ENCODE results near the gene LPAR1.

Gene LPAR1

DNA sequence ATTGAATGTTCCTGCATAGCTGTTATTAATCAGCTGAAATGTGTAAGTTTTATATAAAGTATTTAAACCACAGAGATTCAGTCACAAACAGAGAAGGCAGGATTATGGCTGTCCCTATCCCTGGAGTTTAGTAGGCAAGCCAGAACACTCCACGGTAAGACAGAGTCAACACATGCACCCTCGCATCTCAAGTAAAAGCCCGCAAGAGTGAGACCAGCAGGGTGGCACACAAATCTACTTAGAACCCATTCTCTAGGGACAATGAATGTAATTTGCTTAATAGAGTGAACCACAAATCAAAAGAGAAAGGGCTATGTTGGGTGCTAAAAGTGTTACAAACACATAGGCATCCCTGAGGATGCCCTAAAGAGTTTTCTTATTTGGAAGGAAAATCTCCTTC, 35.1 kb downstream of the LPAR1 start:
- in situ Hi-C loops (cut with MboI; ENCODE audit: low sequenced_read_pairs) = no loop called here

DNA sequence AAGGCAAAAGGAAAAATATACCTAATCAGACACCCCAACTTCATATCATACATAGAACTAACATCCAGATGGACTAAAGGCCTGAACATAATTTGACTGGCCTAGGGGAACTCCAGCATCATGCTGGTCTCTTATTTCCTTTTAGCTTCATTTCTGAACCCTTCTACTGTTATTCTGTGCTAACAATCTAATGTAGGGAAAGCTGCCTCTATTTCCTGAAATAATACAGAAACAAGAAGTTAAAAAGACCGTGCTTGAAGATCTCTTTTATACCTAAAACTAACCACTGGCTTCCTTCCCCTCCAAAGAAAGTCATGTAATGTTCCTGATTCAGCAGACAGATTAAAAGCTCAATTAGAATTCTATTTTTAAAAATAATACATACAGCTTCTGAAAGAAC, 36.7 kb downstream of the LPAR1 start:
- in situ Hi-C loops (cut with MboI; ENCODE audit: low sequenced_read_pairs) = no loop called here

DNA sequence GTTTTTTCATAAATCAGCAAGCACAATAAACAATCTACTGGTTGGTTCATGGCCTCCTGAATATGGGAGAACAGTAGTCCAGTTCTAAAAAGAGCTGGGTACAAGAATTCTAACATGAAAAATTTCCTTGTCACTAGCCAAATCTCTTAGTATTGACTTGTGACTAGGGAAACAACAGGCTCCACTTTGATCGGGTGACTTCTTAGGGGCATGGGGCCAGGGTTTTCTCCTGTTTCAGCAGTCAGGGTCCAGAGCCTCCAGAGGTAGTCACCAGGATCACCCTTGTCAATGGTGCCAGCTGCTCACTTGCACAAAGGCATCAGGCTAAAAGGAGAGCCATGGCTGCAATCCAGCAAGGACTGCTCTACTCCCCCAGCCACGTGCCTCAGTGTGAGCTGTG, 38.1 kb downstream of the LPAR1 start:
- in situ Hi-C loops (cut with MboI; ENCODE audit: low sequenced_read_pairs) = no loop called here

GRCh38 chr9:110999379-110999778, 38.9 kb downstream of the LPAR1 start:
- in situ Hi-C loops (cut with MboI; ENCODE audit: low sequenced_read_pairs) = no loop called here

DNA sequence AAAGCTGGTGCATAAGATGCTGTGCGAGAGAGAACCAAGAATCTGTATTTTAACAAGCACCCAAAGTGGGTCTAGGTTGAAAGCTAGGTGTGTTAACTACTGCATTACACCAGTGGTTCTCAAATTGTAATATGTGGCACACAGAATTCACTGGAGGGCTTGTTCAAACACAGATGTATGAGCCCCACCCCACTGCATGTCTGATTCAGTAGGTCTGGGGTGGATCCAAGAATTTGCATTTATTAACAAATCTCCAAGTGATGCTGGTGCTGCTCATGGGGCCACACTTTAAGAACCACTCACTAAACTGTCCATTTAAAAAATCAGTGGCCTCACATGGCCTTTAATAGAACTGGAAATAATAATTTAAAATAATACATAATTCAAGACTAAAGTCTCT, 40.4 kb downstream of the LPAR1 start:
- in situ Hi-C loops (cut with MboI; ENCODE audit: low sequenced_read_pairs) = no loop called here

DNA sequence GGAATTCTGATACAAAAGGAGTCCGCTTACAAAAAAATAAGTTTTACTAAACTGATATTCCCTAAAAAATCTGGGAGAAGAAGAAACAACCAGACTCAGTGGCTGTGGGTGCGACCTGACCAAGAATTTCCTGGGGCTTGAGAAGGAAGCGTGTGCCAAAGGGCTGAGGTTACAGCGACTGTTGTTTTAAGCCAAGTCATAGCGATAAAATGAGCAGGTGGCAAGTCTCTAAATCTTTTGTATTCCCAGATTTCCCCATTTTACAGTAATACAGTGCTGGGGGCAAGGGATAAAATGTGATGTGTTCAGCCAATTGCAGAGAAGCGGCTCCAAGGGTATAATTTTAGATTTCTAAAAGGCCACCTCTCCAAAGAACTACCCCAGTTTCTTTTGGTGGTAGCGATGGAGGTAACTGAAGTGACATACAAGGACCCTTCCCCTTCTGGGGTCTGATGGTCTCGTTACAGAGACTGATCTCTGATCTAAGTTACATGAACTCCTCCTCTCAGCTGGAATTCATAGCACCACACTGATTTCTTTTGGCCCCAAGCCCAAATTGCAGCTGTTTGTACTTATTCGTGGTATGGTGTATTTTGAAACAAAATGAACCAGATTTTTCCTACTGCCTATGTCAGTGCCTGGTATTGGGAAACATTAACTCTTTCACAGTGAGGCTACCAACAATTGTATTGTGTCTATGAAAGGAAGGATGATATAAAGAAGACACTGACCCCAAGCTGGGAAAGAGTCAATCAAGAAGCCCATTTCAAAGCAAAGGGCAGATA, 41.6 kb downstream of the LPAR1 start:
- in situ Hi-C loops (cut with MboI; ENCODE audit: low sequenced_read_pairs) = no loop called here

- in situ Hi-C loops (cut with MboI; ENCODE audit: low sequenced_read_pairs) = no loop called here
These were observed 42.6 kb downstream of the LPAR1 start for GRCh38 chr9:110995420-110996340.

DNA sequence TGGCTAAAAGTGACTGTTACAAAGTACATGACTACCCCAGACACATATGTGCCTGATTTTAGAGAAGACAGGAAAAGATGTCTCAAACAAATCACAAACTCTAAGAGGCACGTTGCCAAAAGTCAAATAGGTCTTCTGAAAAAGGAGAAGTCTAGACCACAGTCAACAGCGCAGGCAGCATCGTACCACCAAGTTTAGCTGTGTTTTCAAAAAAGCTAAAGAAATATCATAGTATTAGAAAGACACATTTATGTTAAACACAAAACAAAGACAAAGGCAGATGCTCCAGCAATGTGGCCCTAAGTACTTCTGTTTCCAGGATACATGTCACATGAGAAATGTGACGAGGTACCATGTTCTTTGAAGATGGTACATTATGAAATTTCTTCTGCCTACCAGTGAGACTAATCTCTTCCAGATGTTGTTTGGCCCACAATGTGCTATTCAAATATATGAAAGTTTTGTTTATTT, 43.5 kb downstream of the LPAR1 start:
- in situ Hi-C loops (cut with MboI; ENCODE audit: low sequenced_read_pairs) = no loop called here

DNA sequence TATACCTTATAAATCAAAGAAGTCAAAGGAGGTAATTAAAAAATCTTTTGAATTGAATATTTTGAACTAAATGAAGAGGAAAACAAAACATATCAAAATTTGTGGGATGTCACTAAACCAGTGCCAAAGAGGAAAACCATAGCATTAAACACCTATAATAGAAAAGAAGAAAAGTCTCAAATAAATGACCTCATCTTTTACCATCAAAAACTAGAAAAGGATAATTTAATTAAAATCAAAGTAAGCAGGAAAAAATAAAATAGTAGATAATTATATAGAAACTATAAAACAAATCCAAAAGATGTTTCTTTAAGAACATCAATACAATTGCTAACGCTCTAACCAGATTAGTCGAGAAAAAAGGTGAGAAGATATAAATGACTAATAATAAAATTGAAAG, 47.8 kb downstream of the LPAR1 start:
- in situ Hi-C loops (cut with MboI; ENCODE audit: low sequenced_read_pairs) = no loop called here

DNA sequence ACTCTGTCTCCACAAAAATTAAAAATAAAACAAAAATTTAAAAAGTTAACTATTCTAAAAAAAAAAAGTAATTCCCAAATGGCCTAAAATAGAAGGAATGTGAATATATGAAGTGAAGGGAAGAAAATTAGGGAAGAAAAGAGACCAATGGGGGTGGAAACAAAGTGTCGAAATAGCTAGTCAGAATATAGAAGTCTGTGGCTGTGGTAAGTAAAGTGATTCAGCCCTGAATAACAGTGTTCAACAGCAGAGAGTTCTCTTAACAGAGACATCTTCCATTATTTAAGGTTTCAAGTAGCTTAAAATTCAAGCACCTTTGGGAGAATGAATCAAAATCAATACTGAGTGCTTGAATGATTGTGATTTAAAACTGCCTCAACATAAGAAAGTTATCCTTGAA, 51.7 kb downstream of the LPAR1 start:
- in situ Hi-C loops (cut with MboI; ENCODE audit: low sequenced_read_pairs) = no loop called here

DNA sequence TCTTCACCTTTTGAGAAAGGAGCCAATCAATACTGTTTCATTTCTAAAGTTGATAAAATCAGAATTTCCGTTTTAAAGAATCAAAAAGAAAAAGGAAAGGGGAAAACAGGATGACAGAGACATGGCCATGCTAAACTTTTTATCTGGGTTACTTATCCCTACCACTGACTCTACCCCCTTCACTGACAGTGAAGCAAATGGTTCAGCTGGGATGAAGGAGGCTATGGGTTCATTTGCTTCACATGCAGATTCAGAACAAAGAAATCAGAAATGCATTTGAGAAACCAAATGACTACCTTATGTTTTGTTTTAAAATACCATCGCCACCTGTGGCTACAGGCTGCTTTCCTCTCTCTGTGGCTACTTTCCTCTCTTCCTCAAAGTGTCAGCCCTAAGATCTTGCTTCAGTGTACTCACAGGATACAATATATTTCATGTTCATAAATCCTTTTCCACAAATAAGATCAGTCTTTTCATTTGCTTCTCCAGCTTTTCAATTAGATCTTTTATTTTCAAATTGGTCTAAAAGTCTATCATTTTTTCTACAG, 53.3 kb downstream of the LPAR1 start:
- in situ Hi-C loops (cut with MboI; ENCODE audit: low sequenced_read_pairs) = no loop called here

DNA sequence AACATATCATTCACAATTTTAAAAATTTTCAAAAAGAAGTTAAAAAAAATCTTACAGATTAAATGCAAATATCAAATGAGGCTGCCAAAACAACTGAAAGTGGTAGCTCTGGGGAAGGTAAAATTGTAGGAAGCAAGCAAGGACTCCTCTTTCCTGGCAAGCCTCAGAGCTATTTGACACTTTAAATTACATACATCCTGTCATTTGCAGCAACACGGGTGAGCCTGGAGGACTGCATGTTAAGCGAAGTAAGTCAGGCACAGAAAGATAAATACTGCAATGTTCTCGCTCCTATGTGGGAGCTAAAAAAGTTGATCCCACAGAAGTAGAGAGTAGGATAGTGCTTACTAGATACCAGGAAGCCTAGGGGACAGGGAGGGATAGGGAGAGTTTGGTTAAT, 58.0 kb downstream of the LPAR1 start:
- in situ Hi-C loops (cut with MboI; ENCODE audit: low sequenced_read_pairs) = no loop called here

DNA sequence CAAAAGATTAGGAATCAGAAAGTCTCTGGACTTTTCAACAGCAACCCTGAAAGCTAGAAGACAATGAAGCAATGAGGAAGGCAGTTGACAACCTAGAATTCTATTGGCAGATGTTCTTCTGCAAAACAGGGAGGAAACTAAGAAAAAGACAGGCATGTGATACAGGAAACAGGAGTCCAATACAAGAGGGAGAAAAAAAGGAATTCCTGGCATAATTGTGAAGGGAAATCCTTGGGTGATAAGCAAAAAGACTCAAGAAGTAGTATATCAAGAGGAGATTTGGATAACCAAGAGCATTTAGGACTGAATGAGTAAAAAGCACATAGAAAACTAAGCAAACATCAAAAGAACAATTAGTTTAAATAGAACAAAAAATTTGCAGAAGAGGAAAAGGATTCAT, 58.6 kb downstream of the LPAR1 start:
- in situ Hi-C loops (cut with MboI; ENCODE audit: low sequenced_read_pairs) = no loop called here

DNA sequence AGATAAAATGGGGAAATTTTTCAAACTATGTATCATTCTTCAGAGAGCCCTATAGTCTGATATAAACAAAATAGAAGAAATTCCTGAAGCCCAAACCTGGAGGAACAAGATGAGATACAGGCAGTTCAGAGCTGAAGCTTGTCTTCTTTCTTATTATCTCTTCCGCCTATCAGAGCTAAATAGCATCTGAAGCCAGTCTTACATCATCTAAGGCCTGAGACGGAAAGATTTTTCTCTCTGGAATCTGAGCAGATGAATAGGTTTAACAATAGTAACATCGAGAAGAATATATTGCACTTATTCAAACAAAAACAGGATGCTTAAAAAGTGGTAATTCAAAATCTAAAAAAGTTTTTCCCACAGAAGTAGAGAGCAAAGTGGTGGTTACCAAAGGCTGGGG, 59.8 kb downstream of the LPAR1 start:
- in situ Hi-C loops (cut with MboI; ENCODE audit: low sequenced_read_pairs) = no loop called here

GRCh38 chr9:110977259-110977709, 61.0 kb downstream of the LPAR1 start:
- in situ Hi-C loops (cut with MboI; ENCODE audit: low sequenced_read_pairs) = no loop called here

- in situ Hi-C loops (cut with MboI; ENCODE audit: low sequenced_read_pairs) = no loop called here
These were observed 62.3 kb downstream of the LPAR1 start for GRCh38 chr9:110975969-110976368.

DNA sequence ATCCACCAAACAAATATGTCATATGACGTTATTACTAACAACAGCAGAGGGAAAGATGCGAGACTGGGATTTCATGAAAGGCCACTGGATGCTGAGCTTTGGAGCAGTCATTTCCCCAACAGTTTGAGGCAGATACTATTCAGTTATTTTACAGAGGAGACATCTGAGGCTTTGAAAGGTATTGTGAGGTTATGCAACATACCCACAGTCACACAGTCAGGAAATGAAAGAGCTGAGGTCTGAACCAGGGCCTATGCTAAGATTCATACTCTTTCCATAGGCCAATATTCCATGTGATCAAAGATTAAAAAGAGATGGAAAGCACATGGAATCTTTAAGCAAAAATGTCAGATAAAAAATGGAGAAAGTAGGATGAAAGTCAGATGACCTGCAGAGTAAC, 63.0 kb downstream of the LPAR1 start:
- in situ Hi-C loops (cut with MboI; ENCODE audit: low sequenced_read_pairs) = no loop called here

DNA sequence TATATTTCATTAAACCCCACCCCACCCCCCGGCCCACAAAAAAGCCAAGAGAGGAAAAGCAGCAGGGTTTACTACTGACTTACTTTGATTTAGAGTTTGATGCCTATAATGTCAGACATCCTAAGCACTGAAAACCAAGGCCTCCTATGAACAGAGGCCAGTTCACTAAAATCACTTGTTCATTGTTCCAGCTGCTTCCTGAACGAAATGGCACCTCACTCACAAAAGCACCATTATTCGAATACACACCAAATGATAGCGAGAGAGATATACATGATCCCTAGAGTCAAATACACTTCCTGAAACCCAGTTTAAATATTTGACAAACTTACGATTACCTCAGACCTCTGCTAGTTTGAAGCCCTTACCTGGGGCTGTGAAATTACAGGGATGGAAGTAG, 66.6 kb downstream of the LPAR1 start:
- in situ Hi-C loops (cut with MboI; ENCODE audit: low sequenced_read_pairs) = no loop called here

GRCh38 chr9:110971234-110971633, 67.0 kb downstream of the LPAR1 start:
- in situ Hi-C loops (cut with MboI; ENCODE audit: low sequenced_read_pairs) = no loop called here

- in situ Hi-C loops (cut with MboI; ENCODE audit: low sequenced_read_pairs) = no loop called here
These were observed 68.3 kb downstream of the LPAR1 start for GRCh38 chr9:110969971-110970386.

GRCh38 chr9:110968096-110968495, 70.2 kb downstream of the LPAR1 start:
- in situ Hi-C loops (cut with MboI; ENCODE audit: low sequenced_read_pairs) = no loop called here

DNA sequence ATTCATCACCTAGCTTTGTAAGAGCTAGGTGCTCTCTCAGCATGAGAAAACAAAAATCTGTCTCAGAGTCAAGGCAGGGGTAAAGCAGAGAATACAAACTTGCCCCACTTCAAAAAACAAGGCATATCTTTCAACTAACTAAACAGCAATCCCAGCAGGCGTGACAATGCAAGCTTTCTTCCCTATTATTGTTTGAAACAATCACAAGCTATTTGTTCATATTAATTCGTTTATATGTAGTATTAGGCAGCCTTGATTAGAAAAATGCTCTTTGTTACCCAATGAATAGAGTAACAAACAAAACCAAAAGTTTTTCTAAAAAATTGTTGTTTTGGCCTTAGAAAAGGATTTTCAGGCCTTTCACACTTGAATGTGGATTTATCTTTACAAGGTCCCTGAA, 71.1 kb downstream of the LPAR1 start:
- in situ Hi-C loops (cut with MboI; ENCODE audit: low sequenced_read_pairs) = no loop called here

Data from HL-60/S4 (cell line).